ENCODE data around the gene EML2. TPM values are rescaled to one million over a fixed set of nuclear protein-coding genes. Genes with fewer than 3 reads are reported as not detected.
A peak's percentile ranks its signal among the peaks of the same experiment; 100 is the strongest.

Gene EML2
- total and polyA plus RNA-seq, 11 donors: 19.0 to 50.2 (median 38.9) TPM

- H3K36me3 ChIP-seq: no peaks in the 10 kb centered on the region
- peak overlapping the region in 11 of 12 donors; percentile 40 to 85 (median 67) for H3K27ac ChIP-seq
- ATAC-seq: peak; percentile 38 to 61 (median 51)
- no peaks in the 10 kb centered on the region for H3K27me3 ChIP-seq
- H3K9me3 ChIP-seq: peaks cover 0 to 6% (median 0%) of the 10 kb centered on the region in 12 donors
- intact Hi-C loops (cut with DNase I): loop anchor here in 3 of 10 donors (5.0 to 10.0 kb wide), 2 partner anchors 47 to 50 kb away; no protein-coding TSS in a partner anchor
- 45 to 55% (median 51%) methylated on average over 4 of the region's 4 CpGs for WGBS, 4 donors
- peaks cover 0 to 62% (median 26%) of the 10 kb centered on the region in 12 donors for H3K4me1 ChIP-seq
- H3K4me3 ChIP-seq: no peak overlapping the region
- peak in 1 of 5 donors; percentile 71 for DNase-seq
- TF ChIP-seq CTCF (IDR thresholded peaks at IDR 0.05): no peak
- TF ChIP-seq POLR2A (IDR thresholded peaks at IDR 0.05): no peak
Observed at GRCh38 chr19:45574526-45574925, 64.7 kb downstream of the EML2 start.

- peaks cover 0 to 66% (median 25%) of the 10 kb centered on the region in 12 donors for H3K4me1 ChIP-seq
Observed at GRCh38 chr19:45571457-45572220, 67.6 kb downstream of the EML2 start.

GRCh38 chr19:45569619-45570421 is 69.4 kb downstream of the EML2 start:
- DNase-seq (peak; percentile 51 to 83 (median 71)), ATAC-seq (peak; percentile 64 to 76 (median 70))
- peaks cover 0 to 50% (median 20%) of the 10 kb centered on the region in 12 donors for H3K4me1 ChIP-seq
- H3K36me3 ChIP-seq: no peaks in the 10 kb centered on the region
- intact Hi-C loops (cut with DNase I): loop anchor here in 8 of 10 donors (1.0 to 10.0 kb wide), 7 partner anchors 43 to 135 kb away; no protein-coding TSS in a partner anchor
- WGBS, 4 donors: 40 to 57% (median 51%) methylated on average over 14 to 15 of the region's 15 CpGs
- TF ChIP-seq POLR2A (IDR thresholded peaks at IDR 0.05) (no peak), CTCF (IDR thresholded peaks at IDR 0.05) (peak; percentile 59 to 84 (median 73))
- peaks cover 0 to 6% (median 0%) of the 10 kb centered on the region in 12 donors for H3K9me3 ChIP-seq
- no peaks in the 10 kb centered on the region for H3K27me3 ChIP-seq
- no peak overlapping the region for H3K4me3 ChIP-seq
- H3K27ac ChIP-seq: peak overlapping the region in 11 of 12 donors; percentile 19 to 83 (median 64)

More at GRCh38 chr19:45571457-45572220, 67.6 kb downstream of the EML2 start:
- intact Hi-C loops (cut with DNase I): loop anchor here in 4 of 10 donors (2.0 to 10.0 kb wide), 3 partner anchors 44 to 49 kb away; no protein-coding TSS in a partner anchor
- no peak for DNase-seq
- H3K36me3 ChIP-seq: no peaks in the 10 kb centered on the region
- H3K4me3 ChIP-seq: no peak overlapping the region
- no peaks in the 10 kb centered on the region for H3K27me3 ChIP-seq
- H3K27ac ChIP-seq: peak overlapping the region in 9 of 12 donors; percentile 7 to 83 (median 68)
- ATAC-seq: peak in 3 of 4 donors; percentile 44 to 58 (median 45)
- H3K9me3 ChIP-seq: peaks cover 0 to 6% (median 0%) of the 10 kb centered on the region in 12 donors
- 54 to 67% (median 62%) methylated on average over 8 of the region's 8 CpGs for WGBS, 4 donors
- no peak for TF ChIP-seq POLR2A (IDR thresholded peaks at IDR 0.05)
- TF ChIP-seq CTCF (IDR thresholded peaks at IDR 0.05): no peak
